K562 (cell line): ENCODE measurements around the gene RSAD1. TPM values are rescaled to one million over a fixed set of nuclear protein-coding genes. Genes with fewer than 3 reads are reported as not detected.

Experiments
- ATF7 ChIP-seq: fragments of 450-650 bp; IDR thresholded peaks from 2 replicates; pipeline ENCODE4 v1.7.1; 2014; ENCODE audit warnings: mild to moderate bottlenecking, moderate library complexity
- BRD4 ChIP-seq: fragments of 200-600 bp; sonication (generic); IDR thresholded peaks from 2 replicates; pipeline ENCODE4 v1.6.1; 2017; ENCODE audit warnings: inconsistent platforms
- ELF2 ChIP-seq: fragments of 250-450 bp; sonication (Bioruptor Pico); IDR thresholded peaks from 2 replicates; pipeline ENCODE4 v1.5.0; 2021; ENCODE audit warnings: mild to moderate bottlenecking
- FOXJ2 ChIP-seq: fragments of 200-800 bp; sonication (Bioruptor generic); IDR thresholded peaks from 2 replicates; pipeline ENCODE4 v1.6.1; 2016; ENCODE audit warnings: missing genetic modification characterization, missing compliant biosample characterization
- GTF2E2 ChIP-seq: fragments of 200-800 bp; sonication (Bioruptor generic); IDR thresholded peaks from 2 replicates; pipeline ENCODE4 v1.6.1; 2016; ENCODE audit warnings: missing genetic modification characterization, missing compliant biosample characterization
- JUNB ChIP-seq: fragments of 450-650 bp; formaldehyde crosslinking; conservative IDR thresholded peaks from 2 replicates; pipeline ENCODE4 v1.4.0; 2020; ENCODE audit warnings: mild to moderate bottlenecking
- KLF16 ChIP-seq: IDR thresholded peaks from 2 replicates; pipeline ENCODE4 v1.6.1; 2016; ENCODE audit warnings: antibody characterized with exemption
- NFIC ChIP-seq: fragments of 450-650 bp; IDR thresholded peaks from 2 replicates; pipeline ENCODE4 v1.6.1; 2017; ENCODE audit warnings: mild to moderate bottlenecking, inconsistent platforms
- PHTF2 ChIP-seq: fragments of 250-450 bp; sonication (Bioruptor Pico); IDR thresholded peaks from 2 replicates; pipeline ENCODE4 v1.5.0; 2021; ENCODE audit warnings: mild to moderate bottlenecking
- RAD51 ChIP-seq: fragments of 450-650 bp; IDR thresholded peaks from 2 replicates; pipeline ENCODE4 v1.7.1; 2016; ENCODE audit warnings: low read depth, mild to moderate bottlenecking, borderline replicate concordance
- SETDB1 ChIP-seq: IDR thresholded peaks from one replicate; pipeline ENCODE4 v1.6.1; 2012; ENCODE audit warnings: low read length, control low read depth, inconsistent platforms
- SREBF1 ChIP-seq: fragments of 150-350 bp; IDR thresholded peaks from 2 replicates; pipeline ENCODE4 v1.6.1; 2014; ENCODE audit warnings: antibody characterized with exemption, low read depth, low read length, borderline replicate concordance
- TAF9B ChIP-seq: fragments of 450-650 bp; IDR thresholded peaks from 2 replicates; pipeline ENCODE4 v1.6.1; 2018; ENCODE audit warnings: mild to moderate bottlenecking; ENCODE audit not compliant: partially characterized antibody
- ZBTB1 ChIP-seq: sonication (generic); formaldehyde crosslinking; IDR thresholded peaks from 2 replicates; pipeline ENCODE4 v1.8.1; 2023; ENCODE audit warnings: missing genetic modification reagents, low read depth, mild to moderate bottlenecking, borderline replicate concordance
- ZNF431 ChIP-seq: sonication (generic); formaldehyde crosslinking; IDR thresholded peaks from 2 replicates; pipeline ENCODE4 v1.8.0; 2022; ENCODE audit warnings: mild to moderate bottlenecking, missing genetic modification reagents
- polyA plus RNA-seq, 8 experiments: library from polyadenylated mRNA; depleted of rRNA in 4 of 8; stranded (reverse) in 5 of 8; unstranded in 3 of 8; fragments of >200 nt; fragmentation: Nextera tagmentation in 2 of 8; fragmentation: Illumina TruSeq in 1 of 8; extraction: Ambion mirVana in 2 of 8; extraction: Trizol in 1 of 8; gene quantifications; 2 replicates each; pipeline versions ENCODE4 v1.2.1 to v1.2.3, GENCODE V29; 2011 to 2014; ENCODE audit warnings: inconsistent platforms in 1 of 8, missing spikeins in 1 of 8
- total RNA-seq, 7 experiments: library from RNA; depleted of rRNA in 6 of 7; stranded (reverse); fragments of >200 nt in 6 of 7; fragmentation: Illumina TruSeq in 2 of 7; extraction: Trizol in 2 of 7; gene quantifications; 2 replicates each; pipeline versions ENCODE4 v1.2.1 to v1.2.3, GENCODE V29; 2011 to 2021; ENCODE audit warnings: low replicate concordance in 1 of 7
- TF ChIP-seq, protein P1 (sequence below): conservative IDR thresholded peaks from 2 replicates; pipeline ENCODE4 v1.6.1; 2011; ENCODE audit warnings: low read depth, mild to moderate bottlenecking, low read length; ENCODE audit not compliant: control insufficient read depth
- TF ChIP-seq, protein P2 (sequence below), 2 experiments: fragments of 450-650 bp; conservative IDR thresholded peaks; 2 replicates each; pipeline ENCODE4 v1.6.1; 2017; ENCODE audit warnings: mild to moderate bottlenecking in 2 of 2, moderate library complexity in 2 of 2
- TF ChIP-seq, protein P3 (sequence below), 2 experiments: IDR thresholded peaks in 1 of 2; conservative IDR thresholded peaks in 1 of 2; 2 replicates each; pipeline ENCODE4 v1.6.1; 2016; ENCODE audit warnings: low read depth in 2 of 2, mild to moderate bottlenecking in 1 of 2, missing compliant biosample characterization in 1 of 2, missing genetic modification characterization in 1 of 2, moderate library complexity in 1 of 2
- TF ChIP-seq, protein P4 (sequence below): IDR thresholded peaks from 3 replicates; pipeline ENCODE4 v1.6.1; 2011; ENCODE audit warnings: borderline replicate concordance, mild to moderate bottlenecking, moderate library complexity; ENCODE audit not compliant: insufficient read length; ENCODE audit errors: extremely low read depth
- TF ChIP-seq, protein P5 (sequence below): fragments of 250-450 bp; sonication (Bioruptor Pico); IDR thresholded peaks from 2 replicates; pipeline ENCODE4 v1.5.0; 2021

Gene RSAD1
- total and polyA plus RNA-seq, 9 of the 15 experiments (the other 6 are each of a cell fraction or from before 2014, with no cell fraction given) = 4.5 to 42.5 (median 26.8) TPM

DNA sequence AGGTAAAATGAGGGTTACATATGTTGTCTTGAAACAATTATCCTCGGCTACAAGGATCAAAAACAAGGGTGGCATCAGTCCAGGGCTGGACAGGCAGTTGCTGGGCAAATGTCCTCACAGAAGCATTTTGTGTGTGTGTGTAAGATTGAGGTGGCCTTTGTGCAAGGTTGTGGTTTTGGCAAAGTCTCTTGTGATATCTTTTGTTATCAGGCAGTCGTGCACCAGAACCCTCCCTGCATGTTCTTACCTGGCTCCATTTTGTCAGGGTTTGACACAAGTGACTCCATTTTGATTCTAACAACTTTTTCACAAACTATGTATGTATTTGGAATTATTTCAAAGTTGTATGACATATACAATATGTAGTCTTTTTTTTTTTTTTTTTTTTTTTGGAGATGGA is 30.0 kb upstream of the RSAD1 start (continued):
- TF ChIP-seq, protein P1, sequence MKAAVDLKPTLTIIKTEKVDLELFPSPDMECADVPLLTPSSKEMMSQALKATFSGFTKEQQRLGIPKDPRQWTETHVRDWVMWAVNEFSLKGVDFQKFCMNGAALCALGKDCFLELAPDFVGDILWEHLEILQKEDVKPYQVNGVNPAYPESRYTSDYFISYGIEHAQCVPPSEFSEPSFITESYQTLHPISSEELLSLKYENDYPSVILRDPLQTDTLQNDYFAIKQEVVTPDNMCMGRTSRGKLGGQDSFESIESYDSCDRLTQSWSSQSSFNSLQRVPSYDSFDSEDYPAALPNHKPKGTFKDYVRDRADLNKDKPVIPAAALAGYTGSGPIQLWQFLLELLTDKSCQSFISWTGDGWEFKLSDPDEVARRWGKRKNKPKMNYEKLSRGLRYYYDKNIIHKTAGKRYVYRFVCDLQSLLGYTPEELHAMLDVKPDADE = no peak
- no peak for TF ChIP-seq ATF7
- TF ChIP-seq JUNB (CRISPR knock-in tag) = no peak
- no peak for TF ChIP-seq ELF2 (CRISPR knock-in tag)
- no peak for TF ChIP-seq SREBF1
- no peak for TF ChIP-seq TAF9B
- TF ChIP-seq ZNF431 (CRISPR knock-in tag) = no peak
- TF ChIP-seq RAD51 = no peak
- no peak for TF ChIP-seq KLF16
- TF ChIP-seq, protein P2, sequence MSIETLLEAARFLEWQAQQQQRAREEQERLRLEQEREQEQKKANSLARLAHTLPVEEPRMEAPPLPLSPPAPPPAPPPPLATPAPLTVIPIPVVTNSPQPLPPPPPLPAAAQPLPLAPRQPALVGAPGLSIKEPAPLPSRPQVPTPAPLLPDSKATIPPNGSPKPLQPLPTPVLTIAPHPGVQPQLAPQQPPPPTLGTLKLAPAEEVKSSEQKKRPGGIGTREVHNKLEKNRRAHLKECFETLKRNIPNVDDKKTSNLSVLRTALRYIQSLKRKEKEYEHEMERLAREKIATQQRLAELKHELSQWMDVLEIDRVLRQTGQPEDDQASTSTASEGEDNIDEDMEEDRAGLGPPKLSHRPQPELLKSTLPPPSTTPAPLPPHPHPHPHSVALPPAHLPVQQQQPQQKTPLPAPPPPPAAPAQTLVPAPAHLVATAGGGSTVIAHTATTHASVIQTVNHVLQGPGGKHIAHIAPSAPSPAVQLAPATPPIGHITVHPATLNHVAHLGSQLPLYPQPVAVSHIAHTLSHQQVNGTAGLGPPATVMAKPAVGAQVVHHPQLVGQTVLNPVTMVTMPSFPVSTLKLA (conservative IDR thresholded peaks at IDR 0.05) = no peak
- no peak for TF ChIP-seq NFIC
- TF ChIP-seq, protein P3, sequence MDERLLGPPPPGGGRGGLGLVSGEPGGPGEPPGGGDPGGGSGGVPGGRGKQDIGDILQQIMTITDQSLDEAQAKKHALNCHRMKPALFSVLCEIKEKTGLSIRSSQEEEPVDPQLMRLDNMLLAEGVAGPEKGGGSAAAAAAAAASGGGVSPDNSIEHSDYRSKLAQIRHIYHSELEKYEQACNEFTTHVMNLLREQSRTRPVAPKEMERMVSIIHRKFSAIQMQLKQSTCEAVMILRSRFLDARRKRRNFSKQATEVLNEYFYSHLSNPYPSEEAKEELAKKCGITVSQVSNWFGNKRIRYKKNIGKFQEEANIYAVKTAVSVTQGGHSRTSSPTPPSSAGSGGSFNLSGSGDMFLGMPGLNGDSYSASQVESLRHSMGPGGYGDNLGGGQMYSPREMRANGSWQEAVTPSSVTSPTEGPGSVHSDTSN (CRISPR knock-in tag; IDR thresholded peaks at IDR 0.05; ENCODE audit: low read depth) = no peak
- TF ChIP-seq, protein P3 (tag; conservative IDR thresholded peaks at IDR 0.05; ENCODE audit: low read depth) = no peak
- no peak for TF ChIP-seq SETDB1
- no peak for TF ChIP-seq BRD4
- no peak for TF ChIP-seq GTF2E2 (tag)
- TF ChIP-seq ZBTB1 (CRISPR knock-in tag) = no peak
- TF ChIP-seq, protein P4, sequence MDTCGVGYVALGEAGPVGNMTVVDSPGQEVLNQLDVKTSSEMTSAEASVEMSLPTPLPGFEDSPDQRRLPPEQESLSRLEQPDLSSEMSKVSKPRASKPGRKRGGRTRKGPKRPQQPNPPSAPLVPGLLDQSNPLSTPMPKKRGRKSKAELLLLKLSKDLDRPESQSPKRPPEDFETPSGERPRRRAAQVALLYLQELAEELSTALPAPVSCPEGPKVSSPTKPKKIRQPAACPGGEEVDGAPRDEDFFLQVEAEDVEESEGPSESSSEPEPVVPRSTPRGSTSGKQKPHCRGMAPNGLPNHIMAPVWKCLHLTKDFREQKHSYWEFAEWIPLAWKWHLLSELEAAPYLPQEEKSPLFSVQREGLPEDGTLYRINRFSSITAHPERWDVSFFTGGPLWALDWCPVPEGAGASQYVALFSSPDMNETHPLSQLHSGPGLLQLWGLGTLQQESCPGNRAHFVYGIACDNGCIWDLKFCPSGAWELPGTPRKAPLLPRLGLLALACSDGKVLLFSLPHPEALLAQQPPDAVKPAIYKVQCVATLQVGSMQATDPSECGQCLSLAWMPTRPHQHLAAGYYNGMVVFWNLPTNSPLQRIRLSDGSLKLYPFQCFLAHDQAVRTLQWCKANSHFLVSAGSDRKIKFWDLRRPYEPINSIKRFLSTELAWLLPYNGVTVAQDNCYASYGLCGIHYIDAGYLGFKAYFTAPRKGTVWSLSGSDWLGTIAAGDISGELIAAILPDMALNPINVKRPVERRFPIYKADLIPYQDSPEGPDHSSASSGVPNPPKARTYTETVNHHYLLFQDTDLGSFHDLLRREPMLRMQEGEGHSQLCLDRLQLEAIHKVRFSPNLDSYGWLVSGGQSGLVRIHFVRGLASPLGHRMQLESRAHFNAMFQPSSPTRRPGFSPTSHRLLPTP = no peak
- TF ChIP-seq, protein P5, sequence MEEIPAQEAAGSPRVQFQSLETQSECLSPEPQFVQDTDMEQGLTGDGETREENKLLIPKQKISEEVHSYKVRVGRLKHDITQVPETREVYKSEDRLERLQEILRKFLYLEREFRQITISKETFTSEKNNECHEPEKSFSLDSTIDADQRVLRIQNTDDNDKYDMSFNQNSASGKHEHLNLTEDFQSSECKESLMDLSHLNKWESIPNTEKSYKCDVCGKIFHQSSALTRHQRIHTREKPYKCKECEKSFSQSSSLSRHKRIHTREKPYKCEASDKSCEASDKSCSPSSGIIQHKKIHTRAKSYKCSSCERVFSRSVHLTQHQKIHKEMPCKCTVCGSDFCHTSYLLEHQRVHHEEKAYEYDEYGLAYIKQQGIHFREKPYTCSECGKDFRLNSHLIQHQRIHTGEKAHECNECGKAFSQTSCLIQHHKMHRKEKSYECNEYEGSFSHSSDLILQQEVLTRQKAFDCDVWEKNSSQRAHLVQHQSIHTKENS (CRISPR knock-in tag) = no peak
- no peak for TF ChIP-seq PHTF2 (CRISPR knock-in tag)
- TF ChIP-seq FOXJ2 (tag) = no peak
